UCSD-AML1 (cell line): Measurements from ENCODE around the gene TOMM6.
"Not testable (repeated sequence)": the region's sequence is repeated elsewhere in the genome, so short reads cannot be mapped to it uniquely, and the experiment has no call there.

Experiments used
- DNase-seq: peaks from one replicate; lab custom pipeline; 2025; ENCODE audit not compliant: unreplicated experiment; lab: John Stamatoyannopoulos, UW

The TOMM6 gene

DNA sequence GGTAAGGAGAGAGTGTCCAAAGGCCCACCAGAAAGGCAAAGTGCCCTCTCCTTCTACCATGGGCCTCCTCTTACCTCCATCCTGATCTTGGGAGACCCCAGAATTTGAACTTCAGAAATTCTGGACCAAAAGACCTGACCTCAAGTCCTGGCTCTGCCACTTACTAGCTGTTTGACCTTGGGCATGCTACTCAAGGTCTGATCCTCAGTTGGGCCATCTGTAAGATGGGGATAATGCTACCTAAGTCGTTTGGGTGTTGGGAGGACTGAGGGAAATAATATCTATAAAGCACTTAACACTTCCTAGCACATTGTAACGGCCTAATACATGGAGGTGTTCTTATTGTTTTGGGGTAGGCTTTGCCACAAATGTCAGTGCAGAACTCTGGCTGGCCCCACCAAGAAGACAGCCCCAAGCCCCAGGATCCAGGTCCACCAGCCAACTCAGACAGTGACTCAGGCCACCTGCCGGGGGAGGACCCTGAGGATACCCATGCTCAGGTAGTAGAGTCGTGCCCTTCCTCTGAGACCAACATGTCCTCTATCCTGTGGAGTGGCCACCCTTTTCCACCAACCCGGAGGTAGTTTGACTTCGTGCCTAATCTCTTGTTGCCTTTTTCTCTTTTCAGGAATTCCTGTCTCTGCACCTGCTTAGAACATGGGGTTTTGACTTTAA is 4.3 kb upstream of the TOMM6 start:
- no peak for DNase-seq

DNA sequence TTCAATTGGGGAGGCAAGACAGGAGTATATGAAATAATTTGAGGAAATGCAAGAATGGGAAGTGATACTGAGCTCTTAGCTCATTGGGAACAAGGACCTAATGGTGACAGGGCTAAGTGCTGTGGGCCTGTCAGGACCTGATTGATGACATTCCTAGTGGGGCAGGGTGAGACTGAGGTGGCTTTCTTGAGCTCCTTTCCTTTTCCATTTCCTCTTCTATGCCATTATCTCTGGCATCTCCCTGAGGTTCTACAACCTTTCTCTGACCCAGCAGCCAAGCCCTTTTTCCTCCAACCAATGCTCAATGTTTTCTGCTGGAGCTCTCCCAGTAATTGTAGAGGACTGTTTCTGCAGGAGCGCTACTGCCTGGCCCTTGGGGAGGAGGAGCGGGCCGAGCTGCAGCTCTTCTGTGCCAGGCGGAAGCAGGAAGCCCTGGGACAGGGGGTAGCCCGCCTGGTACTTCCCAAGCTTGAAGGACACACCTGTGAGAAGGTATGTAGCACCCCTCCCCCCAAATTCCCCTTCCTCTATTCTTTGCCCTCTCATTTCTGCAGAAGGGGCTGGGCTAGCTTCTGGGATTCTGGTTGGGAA is 2.8 kb upstream of the TOMM6 start:
- DNase-seq = peak; percentile 61

DNA sequence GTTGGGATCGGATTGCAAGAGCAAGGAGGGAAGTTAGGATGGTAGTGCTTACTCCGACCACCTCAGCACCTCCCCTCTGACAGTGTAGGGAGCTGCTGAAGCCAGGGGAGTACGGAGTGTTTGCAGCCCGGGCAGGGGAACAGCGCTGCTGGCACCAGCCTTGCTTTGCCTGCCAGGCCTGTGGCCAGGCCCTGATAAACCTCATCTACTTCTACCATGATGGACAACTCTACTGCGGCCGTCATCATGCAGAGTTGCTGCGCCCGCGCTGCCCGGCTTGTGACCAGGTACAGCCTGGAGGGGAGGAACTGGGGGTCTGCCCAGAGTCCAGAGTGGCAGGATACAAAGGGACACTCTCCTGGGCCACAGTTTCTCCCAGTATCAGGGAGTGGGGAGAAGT is 2.2 kb upstream of the TOMM6 start:
- no peak for DNase-seq

DNA sequence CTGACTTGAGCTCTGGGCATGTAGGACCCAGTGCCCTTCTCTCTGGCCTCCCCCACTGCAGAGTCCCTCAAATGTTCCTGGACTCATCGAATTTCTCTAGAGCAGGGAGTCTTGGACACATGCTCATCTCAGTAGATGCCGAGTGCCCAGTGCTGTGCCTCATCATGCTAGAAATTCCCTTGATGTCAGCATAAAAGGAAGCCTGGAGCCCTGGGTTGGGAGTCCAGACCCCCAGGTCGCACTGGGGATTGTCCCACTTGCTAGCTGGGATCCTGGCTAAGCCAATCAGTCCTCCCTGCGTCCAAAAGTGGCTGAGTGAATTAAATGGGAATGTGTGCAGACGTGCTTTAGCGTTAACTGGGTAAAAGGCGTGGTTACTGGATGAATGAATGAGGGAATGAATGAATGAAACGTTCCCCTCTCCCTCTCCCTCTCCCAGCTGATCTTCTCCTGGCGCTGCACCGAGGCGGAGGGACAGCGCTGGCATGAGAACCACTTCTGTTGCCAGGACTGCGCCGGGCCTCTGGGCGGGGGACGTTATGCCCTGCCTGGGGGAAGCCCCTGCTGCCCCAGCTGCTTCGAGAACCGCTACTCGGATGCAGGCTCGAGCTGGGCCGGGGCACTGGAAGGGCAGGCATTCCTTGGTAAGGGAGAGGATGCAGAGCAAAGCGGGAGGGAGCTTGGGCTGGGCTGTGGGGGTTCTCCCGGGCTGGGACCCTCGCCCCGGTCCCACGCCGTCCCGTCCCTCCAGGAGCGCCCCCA is 1.6 kb upstream of the TOMM6 start:
- DNase-seq = no peak

DNA sequence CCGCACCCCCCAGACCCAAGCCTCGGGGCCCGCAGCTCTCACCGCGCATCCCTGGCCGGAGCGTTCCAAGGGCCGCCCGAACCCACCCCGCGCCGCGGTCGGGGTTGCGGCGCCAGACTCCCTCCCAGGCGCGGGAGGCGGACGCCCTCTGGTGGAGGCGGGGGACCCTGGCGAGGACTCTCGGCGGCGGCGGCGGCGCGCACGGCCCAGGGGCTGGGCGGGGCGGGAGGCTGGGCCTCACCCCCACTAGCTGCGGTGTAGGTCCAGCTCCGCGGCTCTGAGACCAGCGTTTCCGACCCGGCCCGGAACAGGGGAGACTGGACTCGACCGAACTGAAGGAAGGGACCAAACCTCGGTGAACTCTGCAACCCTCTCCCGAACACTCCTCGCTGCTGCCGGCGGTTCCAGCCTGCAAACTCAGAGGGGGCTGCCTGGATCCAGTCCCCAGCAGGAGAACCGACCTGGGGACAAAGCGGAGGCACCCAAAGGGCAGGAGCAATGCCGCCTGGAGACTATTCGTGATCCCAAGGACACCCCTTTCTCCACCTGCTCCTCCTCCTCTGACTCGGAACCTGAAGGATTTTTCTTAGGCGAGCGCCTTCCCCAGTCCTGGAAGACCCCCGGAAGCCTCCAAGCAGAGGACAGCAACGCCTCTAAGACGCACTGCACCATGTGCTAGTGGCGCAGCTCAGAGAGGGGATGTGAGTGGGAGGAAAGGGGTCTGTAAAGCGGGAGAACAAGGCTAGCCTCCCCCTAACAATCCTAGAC is 859 bp upstream of the TOMM6 start:
- DNase-seq = peak; percentile 87

DNA sequence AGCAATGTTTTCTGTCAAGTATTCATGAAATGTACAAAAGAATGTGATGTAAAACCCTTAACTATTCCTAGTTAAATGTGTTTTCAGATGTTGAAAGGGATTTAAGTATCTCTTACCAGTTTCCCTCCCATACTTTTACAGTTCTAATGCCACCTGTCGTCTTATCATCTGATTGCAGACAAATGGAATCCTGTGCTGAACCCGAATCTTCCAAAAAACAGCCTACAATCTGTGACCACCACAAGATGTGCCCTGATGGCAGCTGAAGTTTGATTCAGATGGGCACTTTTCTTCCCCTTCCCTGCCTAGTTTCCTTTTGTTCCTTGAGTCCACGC is 1.9 kb downstream of the TOMM6 start:
- DNase-seq = no peak

DNA sequence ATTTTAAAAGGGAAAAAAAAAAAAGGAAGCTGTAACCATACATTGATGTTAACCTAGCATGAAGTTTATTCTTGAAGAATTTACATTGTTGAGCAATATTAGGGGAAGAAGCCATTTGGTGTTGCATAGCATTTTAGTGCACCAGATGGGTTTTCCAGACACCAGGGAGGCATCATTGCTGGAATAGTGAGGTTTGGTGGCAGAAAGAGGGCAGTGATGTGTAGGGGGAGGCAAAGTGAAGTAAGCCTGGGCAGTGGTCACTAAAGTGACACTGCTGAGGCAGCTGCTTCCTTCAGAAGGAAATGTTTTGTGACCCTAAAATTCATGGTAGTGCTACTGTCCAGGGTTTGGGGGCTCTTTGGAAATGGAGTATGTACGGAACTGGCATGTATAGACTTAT is 2.6 kb downstream of the TOMM6 start:
- DNase-seq = no peak

DNA sequence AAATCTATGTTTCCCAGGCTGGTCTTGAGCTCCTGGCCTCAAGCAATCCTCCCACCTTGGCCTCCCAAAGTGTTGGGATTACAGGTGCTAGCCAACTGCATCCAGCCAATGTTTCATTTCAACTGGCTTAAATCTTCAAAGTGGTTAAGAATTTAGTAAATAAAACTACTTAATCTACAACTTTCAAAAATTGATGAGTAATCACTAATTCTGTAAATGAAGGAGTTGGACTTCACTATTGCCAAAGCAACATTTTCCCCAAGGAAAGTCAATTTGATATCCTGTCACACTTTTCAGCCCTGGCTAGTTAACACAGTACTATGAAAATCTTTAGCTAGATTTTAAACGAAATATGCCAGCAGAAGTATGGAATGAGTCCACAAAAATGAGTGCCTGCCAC is 3.8 kb downstream of the TOMM6 start:
- DNase-seq = no peak

DNA sequence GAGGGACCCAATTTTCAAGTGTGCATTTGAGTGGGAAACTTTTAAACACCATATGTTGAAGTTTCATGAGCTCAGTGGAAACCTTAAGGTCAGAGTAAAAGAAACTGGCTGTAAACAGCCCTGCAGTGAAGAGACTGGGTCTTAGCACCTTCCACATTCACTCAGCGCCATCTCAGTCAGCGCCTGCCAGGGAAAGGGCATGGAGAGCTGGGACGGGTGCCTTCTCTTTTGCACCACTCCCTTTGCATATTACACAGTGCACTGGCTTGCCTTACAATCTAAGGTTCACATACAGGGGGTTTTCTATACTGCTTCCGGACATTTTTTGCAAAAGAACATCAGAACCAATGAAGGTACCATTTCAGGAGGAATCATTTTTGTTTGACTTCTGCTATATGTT is 4.5 kb downstream of the TOMM6 start:
- no peak for DNase-seq

DNA sequence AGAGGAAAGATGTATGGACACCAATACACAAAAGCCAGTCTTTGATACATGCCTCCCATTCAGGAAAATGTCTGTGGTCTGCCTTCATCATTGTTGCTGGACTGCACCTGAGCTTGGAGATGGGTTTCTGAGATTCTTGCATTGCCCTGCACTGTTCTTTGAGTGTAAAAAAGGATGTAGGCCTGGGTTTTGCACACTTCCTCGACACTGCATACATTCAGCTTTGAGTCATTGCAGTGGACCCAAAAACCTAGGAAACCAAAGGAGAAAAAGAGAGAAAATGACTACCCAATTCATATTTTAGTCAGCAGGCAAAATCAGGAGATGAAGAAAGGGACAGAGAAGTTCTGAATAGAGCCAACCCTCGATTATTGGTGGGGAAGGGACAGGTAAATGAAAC is 9.0 kb downstream of the TOMM6 start:
- DNase-seq = no peak

DNA sequence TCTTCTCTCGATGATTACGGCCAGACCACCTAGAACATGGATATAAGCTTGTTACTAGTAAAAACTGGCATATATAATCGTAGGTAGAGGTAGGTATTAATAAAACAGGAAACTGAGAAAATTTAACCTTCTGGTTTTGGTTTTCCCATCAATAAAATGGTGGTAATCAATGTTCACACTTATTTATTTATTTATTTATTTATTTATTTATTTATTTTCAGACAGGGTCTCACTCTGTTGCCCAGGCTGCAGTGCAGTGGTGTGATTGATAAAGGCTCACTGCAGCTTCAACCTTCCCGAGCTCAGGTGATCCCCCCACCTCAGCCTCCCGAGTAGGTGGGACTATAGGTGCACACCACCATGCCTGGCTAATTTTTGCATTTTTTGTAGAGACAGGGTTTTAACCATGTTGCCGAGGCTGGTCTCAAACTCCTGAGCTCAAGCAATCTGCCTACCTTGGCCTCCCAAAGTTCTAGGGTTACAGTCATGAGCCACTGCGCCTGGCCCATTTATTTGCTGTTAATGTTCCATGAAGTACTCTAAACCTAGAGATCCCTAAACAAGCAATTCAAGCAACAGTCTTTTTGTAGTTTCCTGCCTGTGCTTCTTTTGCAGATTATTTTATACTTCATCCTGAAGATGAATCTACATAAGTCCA is 11.5 kb downstream of the TOMM6 start:
- DNase-seq = no peak

DNA sequence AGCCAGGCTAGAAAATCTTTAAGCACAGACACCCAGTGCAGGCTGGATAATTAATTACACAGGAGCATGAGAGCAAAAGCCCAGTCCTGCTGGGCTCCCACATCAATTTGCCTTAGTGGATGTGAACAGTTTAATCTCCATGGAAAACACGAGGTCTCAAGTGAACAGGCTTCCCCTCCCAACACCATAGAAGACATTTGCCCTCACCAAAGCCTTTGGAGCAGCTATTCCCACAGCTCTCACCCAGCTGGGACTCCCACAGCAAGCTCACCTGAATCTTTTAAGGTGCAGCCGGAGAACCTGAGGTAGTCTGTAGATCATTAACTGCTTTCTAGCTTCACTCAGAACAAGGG is 12.0 kb downstream of the TOMM6 start:
- no peak for DNase-seq

DNA sequence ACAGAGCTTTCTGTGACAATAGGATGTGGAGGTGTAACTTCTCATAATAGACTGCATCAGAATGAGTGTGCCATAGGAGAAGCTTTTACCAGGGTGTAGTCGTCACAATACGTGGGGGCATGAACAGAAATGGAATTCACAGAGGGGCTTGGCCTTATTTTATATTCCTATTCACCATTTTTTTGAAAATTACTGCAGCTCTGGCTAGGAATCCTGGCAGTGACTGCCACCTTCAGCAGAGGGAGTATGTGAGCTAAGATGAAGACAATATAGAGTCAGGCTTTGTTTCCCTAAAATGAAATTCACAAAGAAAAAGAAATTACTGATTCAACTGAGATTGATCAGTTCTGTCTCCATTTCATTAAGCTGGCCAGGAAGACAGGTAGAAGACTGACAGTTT is 13.9 kb downstream of the TOMM6 start:
- no peak for DNase-seq

DNA sequence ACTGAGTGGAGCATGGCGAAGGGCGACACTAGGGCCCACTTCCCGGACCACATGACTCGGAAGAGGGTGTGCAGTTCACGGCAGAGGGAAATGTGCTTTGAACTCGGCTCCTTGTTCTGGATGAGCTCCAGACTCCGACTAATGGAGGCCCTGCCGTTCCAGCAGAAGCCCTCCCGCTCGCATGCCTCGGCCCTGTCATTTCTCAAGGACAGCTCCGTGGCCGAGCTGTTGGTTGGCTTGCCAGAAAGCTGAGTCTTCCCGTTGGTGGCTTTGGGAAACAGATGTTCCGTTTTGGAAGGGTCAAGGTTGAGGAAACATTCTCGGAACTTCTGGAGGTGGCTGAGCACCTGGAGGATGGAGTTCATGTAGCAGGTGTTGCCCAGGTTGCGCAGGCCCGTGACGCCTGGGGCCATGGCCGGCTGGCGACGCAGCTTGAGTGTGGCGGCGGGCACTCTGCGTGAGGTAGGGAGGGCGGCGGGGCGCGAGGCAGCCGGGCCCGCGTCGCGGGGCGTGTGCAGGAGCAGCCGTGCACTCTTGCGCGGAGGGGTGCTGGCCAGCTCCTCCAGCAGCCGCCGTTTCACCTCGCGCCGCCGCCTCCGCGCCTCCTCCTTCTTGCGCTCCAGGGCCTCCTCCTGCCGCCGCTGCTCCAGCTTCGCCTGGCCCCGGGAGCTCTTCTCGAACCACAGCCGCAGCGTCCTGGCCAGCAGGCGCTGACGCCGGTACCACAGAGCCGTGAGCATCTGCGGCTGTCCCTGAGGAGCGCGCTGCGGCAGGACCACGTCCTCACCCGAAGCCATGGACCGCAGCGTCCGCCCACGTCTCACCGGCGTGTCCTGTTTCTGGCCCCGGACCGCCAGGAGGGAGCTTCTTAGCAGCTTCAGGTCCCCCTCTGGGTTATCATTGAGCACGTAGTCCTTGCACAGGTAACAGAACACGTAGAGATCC is 18.6 kb downstream of the TOMM6 start:
- DNase-seq = no peak

DNA sequence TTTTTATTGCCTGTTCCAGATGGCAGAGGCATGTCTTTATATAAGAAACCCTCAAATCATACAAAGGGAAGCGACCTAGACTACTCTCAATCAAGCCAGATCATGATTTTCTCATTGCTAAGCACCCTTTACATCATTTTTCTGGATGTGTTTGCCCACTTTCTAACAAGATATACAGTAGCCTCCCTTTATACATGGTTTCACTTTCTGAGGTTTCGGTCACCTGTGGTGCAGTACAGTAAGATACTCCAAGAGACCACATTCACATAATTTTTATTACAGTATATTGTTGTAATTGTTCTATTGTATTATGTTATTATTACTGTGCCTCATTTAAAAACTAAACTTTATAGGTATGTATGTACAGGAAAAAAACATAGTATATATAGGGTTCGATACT is 23.6 kb downstream of the TOMM6 start:
- DNase-seq = no peak

DNA sequence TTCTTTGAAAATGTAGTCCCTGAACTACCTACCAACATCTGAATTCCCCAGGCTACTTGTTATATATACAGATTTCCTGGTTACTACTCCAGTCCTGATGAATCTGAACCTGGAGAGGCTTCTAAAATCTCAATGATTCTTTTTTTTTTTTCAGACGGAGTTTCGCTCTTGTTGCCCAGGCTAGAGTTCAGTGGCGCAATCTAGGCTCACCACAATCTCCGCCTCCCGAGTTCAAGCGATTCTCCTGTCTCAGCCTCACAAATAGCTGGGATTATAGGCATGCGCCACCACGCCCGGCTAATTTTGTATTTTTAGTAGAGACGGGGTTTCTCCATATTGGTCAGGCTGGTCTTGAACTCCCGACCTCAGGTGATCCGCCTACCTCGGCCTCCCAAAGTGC is 24.5 kb downstream of the TOMM6 start:
- not testable (repeated sequence) for DNase-seq

DNA sequence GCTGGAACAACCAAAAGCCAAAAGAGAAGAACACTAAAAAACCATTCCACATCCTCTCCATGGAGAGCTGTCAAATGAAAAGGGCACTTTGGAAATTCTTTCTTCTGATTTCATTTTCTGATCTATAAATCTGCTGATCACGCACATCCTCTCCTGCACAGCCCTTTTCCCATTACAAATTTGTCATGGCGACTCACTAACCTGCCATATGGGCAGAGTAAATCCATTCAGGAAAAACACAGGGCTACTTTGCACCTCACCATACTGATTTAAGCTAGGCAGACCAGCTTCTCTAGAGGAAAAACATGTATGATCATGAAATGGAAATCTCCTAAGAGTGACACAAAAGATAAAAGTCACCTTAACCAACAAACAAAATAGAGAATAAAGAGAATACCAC is 26.0 kb downstream of the TOMM6 start:
- DNase-seq = no peak

DNA sequence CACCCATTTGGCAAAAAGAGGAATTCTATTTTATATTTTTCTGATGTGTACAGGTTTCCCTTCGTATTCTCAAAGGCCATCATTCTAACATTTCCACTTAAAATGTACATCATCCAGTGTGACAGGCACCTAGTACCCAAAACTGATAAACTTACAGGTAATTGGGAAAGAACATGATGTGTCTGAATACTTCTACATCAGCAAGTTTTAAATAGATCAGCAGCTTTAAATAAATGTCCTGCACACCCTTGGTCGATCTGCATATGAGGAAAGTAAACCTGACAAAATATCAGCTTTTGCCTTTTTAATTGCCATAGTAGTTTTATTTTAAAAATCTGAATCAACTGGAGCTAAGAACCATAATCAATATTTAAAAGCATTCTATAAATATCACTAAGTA is 26.5 kb downstream of the TOMM6 start:
- DNase-seq = no peak

DNA sequence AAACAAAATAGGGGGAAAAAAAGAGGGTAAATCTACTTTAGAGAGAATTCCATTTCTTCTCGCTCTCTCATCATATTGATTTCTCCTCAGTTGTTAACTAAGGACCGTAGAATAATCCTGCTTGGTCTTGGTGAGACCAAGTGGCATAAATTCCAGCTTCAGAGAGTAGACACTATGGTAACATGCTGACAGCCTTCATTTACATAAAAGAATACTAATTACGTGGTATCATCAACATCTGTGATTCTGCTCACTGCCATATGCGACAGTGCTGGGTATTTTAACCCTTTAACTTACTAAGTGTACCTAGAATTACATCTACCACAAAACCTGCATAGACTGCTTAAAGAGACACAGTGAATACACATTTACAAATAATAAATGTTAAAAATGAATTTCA is 27.1 kb downstream of the TOMM6 start:
- no peak for DNase-seq

DNA sequence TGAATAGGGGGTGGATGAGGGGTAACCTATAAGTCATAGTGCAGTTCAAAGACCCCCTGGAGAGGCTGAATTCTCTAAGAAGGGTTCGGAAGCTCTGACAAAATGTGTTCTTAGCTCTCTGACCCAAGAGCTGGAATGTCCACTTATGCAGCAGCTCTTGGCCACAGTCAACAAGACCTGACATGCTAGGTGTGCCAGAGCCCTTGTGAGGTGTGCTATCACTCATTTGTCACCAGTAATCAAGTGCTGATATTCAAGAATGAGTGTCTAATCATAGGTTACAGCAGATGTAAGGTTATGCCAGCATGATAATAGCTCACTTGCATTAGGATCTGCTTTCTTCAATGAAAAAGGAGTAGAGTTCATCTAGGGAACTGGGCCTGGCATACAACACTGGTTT is 28.1 kb downstream of the TOMM6 start:
- DNase-seq = no peak
